IMR-90 (cell line): Measurements from ENCODE around the gene GFER. TPM values are rescaled to one million over a fixed set of nuclear protein-coding genes. Genes with fewer than 3 reads are reported as not detected.
A peak's percentile ranks its signal among the peaks of the same experiment; 100 is the strongest.

Experiments
- ATAC-seq: fragments of 200-7000 bp; cut with Tn5 transposase; 2 replicates; pipeline ENCODE4 v1.9.1; 2020; ENCODE audit warnings: low read depth, mild to moderate bottlenecking, moderate library complexity
- BruUV-seq: library from RNA; stranded (reverse); fragments of 400-500 nt; replicated peaks from 2 replicates; lab custom pipeline; 2021; lab: Mats Ljungman, UMichigan
- CTCF ChIA-PET: fragments of 300-600 bp; formaldehyde crosslinking; extraction: SDS; loops from one replicate; lab custom pipeline; 2021; ENCODE audit warnings: antibody characterized with exemption; lab: Yijun Ruan, JAX
- POLR2A ChIA-PET: fragments of 300-600 bp; sonication (Branson Sonifier 250); formaldehyde crosslinking; loops from one replicate; lab custom pipeline; 2022; ENCODE audit warnings: antibody characterized with exemption; ENCODE audit not compliant: unreplicated experiment; lab: Charles Lee
- DNase-seq: peaks from one replicate; pipeline ENCODE4 v3.0.0; 2013
- H2AFZ ChIP-seq: replicated peaks from 2 replicates; pipeline ENCODE3; 2013; ENCODE audit warnings: low read length, mild to moderate bottlenecking; ENCODE audit not compliant: poor library complexity
- H2AK5ac ChIP-seq: 2 replicates; pipeline ENCODE4 v1.6.1; 2013; ENCODE audit warnings: low read depth, low read length, inconsistent platforms
- H2AK9ac ChIP-seq: replicated peaks from 2 replicates; pipeline ENCODE3; 2013; ENCODE audit warnings: mild to moderate bottlenecking, low read depth, low read length, moderate library complexity; ENCODE audit not compliant: poor library complexity
- H2BK120ac ChIP-seq: 2 replicates; pipeline ENCODE4 v1.6.1; 2013; ENCODE audit warnings: low read depth, low read length, inconsistent platforms
- H2BK15ac ChIP-seq: 3 replicates; pipeline ENCODE4 v1.6.1; 2013; ENCODE audit warnings: low read depth, low read length, inconsistent platforms
- H2BK20ac ChIP-seq: 2 replicates; pipeline ENCODE4 v1.6.1; 2013; ENCODE audit warnings: low read depth, mild to moderate bottlenecking, inconsistent platforms, low read length, moderate library complexity
- H2BK5ac ChIP-seq: 2 replicates; pipeline ENCODE4 v1.6.1; 2013; ENCODE audit warnings: mild to moderate bottlenecking, low read depth, low read length, inconsistent platforms; ENCODE audit not compliant: poor library complexity, severe bottlenecking
- H3K14ac ChIP-seq: replicated peaks from 2 replicates; pipeline ENCODE4 v1.6.1; 2013; ENCODE audit warnings: low read depth, low read length, inconsistent platforms
- H3K18ac ChIP-seq: 2 replicates; pipeline ENCODE4 v1.6.1; 2013; ENCODE audit warnings: low read depth, low read length, control low read depth
- H3K23ac ChIP-seq: 2 replicates; pipeline ENCODE4 v1.6.1; 2013; ENCODE audit warnings: low read depth, low read length, inconsistent platforms
- H3K27ac ChIP-seq: 2 replicates; pipeline ENCODE4 v1.5.1; 2013; ENCODE audit warnings: mild to moderate bottlenecking, control low read depth, low read length; ENCODE audit not compliant: insufficient read depth
- H3K27me3 ChIP-seq: 2 replicates; pipeline ENCODE4 v1.6.1; 2013; ENCODE audit warnings: low read length; ENCODE audit not compliant: control insufficient read depth, insufficient read depth
- H3K36me3 ChIP-seq: 2 replicates; pipeline ENCODE4 v1.6.1; 2013; ENCODE audit warnings: low read length, mixed read lengths; ENCODE audit not compliant: control insufficient read depth, insufficient read depth
- H3K4ac ChIP-seq: 2 replicates; pipeline ENCODE4 v1.6.1; 2013; ENCODE audit warnings: low read depth, low read length, inconsistent platforms
- H3K4me1 ChIP-seq: 2 replicates; pipeline ENCODE4 v1.6.1; 2013; ENCODE audit warnings: low read length, mixed read lengths; ENCODE audit not compliant: control insufficient read depth, insufficient read depth
- H3K4me2 ChIP-seq: 2 replicates; pipeline ENCODE4 v1.6.1; 2013; ENCODE audit warnings: low read depth, mild to moderate bottlenecking, control low read depth, low read length, moderate library complexity
- H3K4me3 ChIP-seq: 2 replicates; pipeline ENCODE4 v1.5.1; 2013; ENCODE audit warnings: low read depth, mild to moderate bottlenecking, control low read depth, low read length, moderate library complexity; ENCODE audit not compliant: insufficient read depth
- H3K56ac ChIP-seq: 2 replicates; pipeline ENCODE4 v1.6.1; 2013; ENCODE audit warnings: low read length, inconsistent platforms; ENCODE audit not compliant: insufficient read depth; ENCODE audit errors: extremely low read depth
- H3K79me1 ChIP-seq, 2 experiments: 2 replicates each; pipeline ENCODE4 v1.6.1; 2013; ENCODE audit warnings: low read length in 2 of 2, inconsistent platforms in 1 of 2, low read depth in 1 of 2
- H3K9ac ChIP-seq: 2 replicates; pipeline ENCODE4 v1.6.1; 2013; ENCODE audit warnings: low read depth, low read length, control low read depth
- H3K9me1 ChIP-seq: 2 replicates; pipeline ENCODE4 v1.6.1; 2013; ENCODE audit warnings: low read length, inconsistent platforms; ENCODE audit not compliant: insufficient read depth
- H3K9me3 ChIP-seq: 2 replicates; pipeline ENCODE4 v1.6.1; 2013; ENCODE audit warnings: low read length; ENCODE audit not compliant: control insufficient read depth, insufficient read depth
- H4K20me1 ChIP-seq: 2 replicates; pipeline ENCODE4 v1.6.1; 2013; ENCODE audit warnings: low read length, inconsistent platforms; ENCODE audit not compliant: insufficient read depth
- H4K5ac ChIP-seq: 2 replicates; pipeline ENCODE4 v1.6.1; 2013; ENCODE audit warnings: mild to moderate bottlenecking, low read depth, low read length, control low read depth
- H4K8ac ChIP-seq, 2 experiments: 2 replicates each; pipeline ENCODE4 v1.6.1; 2013; ENCODE audit warnings: low read depth in 2 of 2, low read length in 2 of 2, control low read depth in 1 of 2, inconsistent platforms in 1 of 2
- H4K91ac ChIP-seq: 2 replicates; pipeline ENCODE4 v1.6.1; 2013; ENCODE audit warnings: low read depth, low read length, inconsistent platforms; ENCODE audit not compliant: insufficient read depth
- BHLHE40 ChIP-seq: fragments of 150-350 bp; IDR thresholded peaks from 2 replicates; pipeline ENCODE4 v1.6.1; 2016; ENCODE audit warnings: mild to moderate bottlenecking, low read depth, low read length
- ELK1 ChIP-seq: fragments of 150-350 bp; IDR thresholded peaks from 2 replicates; pipeline ENCODE4 v1.6.1; 2016; ENCODE audit warnings: low read depth, mild to moderate bottlenecking, low read length, moderate library complexity, borderline replicate concordance
- RCOR1 ChIP-seq: IDR thresholded peaks from 2 replicates; pipeline ENCODE4 v1.6.1; 2012; ENCODE audit warnings: mild to moderate bottlenecking, low read length, improper control_type of control experiment; ENCODE audit not compliant: insufficient replicate concordance
- RFX5 ChIP-seq: IDR thresholded peaks from 2 replicates; pipeline ENCODE4 v1.8.0; 2012; ENCODE audit warnings: low read depth, mild to moderate bottlenecking, low read length, moderate library complexity
- SMC3 ChIP-seq: fragments of 150-350 bp; IDR thresholded peaks from 2 replicates; pipeline ENCODE4 v1.6.1; 2016; ENCODE audit warnings: low read depth, mild to moderate bottlenecking, antibody characterized with exemption, low read length, moderate library complexity
- USF2 ChIP-seq: fragments of 150-350 bp; IDR thresholded peaks from 2 replicates; pipeline ENCODE4 v1.6.1; 2017; ENCODE audit warnings: mild to moderate bottlenecking, antibody characterized with exemption, low read length, low read depth
- WGBS, 2 experiments: methylation state at CpG; one replicate each; pipeline versions ENCODE4 v1.1.5 to v1.1.7; 2013; ENCODE audit warnings: missing lambda C conversion rate in 2 of 2; ENCODE audit not compliant: insufficient read length in 1 of 2; ENCODE audit errors: extremely low coverage in 2 of 2; 5-methylcytosine and 5-hydroxymethylcytosine counted together
- dilution Hi-C: fragments of 300-500 bp; cut with HindIII; formaldehyde crosslinking; loops from one replicate; pipeline ENCODE4 v1.14.3; 2018; ENCODE audit warnings: low sequenced_read_pairs; ENCODE audit not compliant: unreplicated experiment
- in situ Hi-C: fragments of 300-500 bp; cut with MboI; formaldehyde crosslinking; loops from 3 replicates; pipeline ENCODE4 v1.14.3; 2019; ENCODE audit warnings: low sequenced_read_pairs, inconsistent platforms, mixed read lengths
- intact Hi-C: fragments of 100-400 bp; cut with micrococcal nuclease; formaldehyde crosslinking; loops from 2 replicates; pipeline ENCODE4 v1.10.0; 2022
- polyA plus RNA-seq, 3 experiments: library from polyadenylated mRNA; depleted of rRNA; stranded (reverse); fragments of >200 nt; gene quantifications; 2 replicates each; pipeline ENCODE4 v1.2.3, GENCODE V29; 2012; ENCODE audit warnings: low replicate concordance in 1 of 3
- total RNA-seq: library from RNA; depleted of rRNA; stranded (reverse); fragments of >200 nt; gene quantifications from 2 replicates; pipeline ENCODE4 v1.2.3, GENCODE V29; 2012

The GFER gene
- total and polyA plus RNA-seq, 2 of the 4 experiments (the other 2 are of a cell fraction) = 6.8 to 19.8 TPM

GRCh38 chr16:1990101-1990350 lies 6.0 kb downstream of the GFER start:
- Histone ChIP-seq H3K27me3 (peaks cover 17% of the 10 kb centered on the region), H2AK5ac (no peak overlapping the region), H3K56ac (no peak overlapping the region), H2AFZ (peak overlapping the region; percentile 75), H4K5ac (no peak overlapping the region), H2BK20ac (no peak overlapping the region), H3K4ac (no peak overlapping the region), H3K14ac (no peak overlapping the region), H3K36me3 (peaks cover 13% of the 10 kb centered on the region), H3K23ac (no peak overlapping the region), H3K9me1 (peaks cover 19% of the 10 kb centered on the region), H3K79me1 (peaks cover 16 to 24% of the 10 kb centered on the region in 2 experiments), H2BK5ac (no peak overlapping the region), H4K91ac (no peak overlapping the region), H3K4me1 (peaks cover 18% of the 10 kb centered on the region), H3K9me3 (peaks cover 2% of the 10 kb centered on the region; the same call in 1 of the 2 replicates), H3K18ac (no peak overlapping the region), H2BK120ac (no peak overlapping the region), H3K9ac (no peak overlapping the region), H2BK15ac (no peak overlapping the region), H4K8ac (no peak overlapping the region), H3K4me3 (peak overlapping the region; percentile 52), H4K20me1 (no peaks in the 10 kb centered on the region), H2AK9ac (no peak overlapping the region), H3K4me2 (peak overlapping the region; percentile 32), H3K27ac (no peak overlapping the region)
- dilution Hi-C loops = no loop called here
- ATAC-seq = no peak
- CTCF ChIA-PET = no interaction called here
- intact Hi-C loops = no loop called here
- no peak for TF ChIP-seq SMC3
- TF ChIP-seq BHLHE40 = no peak
- no peak for TF ChIP-seq USF2
- no peak for TF ChIP-seq RCOR1
- no peak for TF ChIP-seq RFX5
- no peak for TF ChIP-seq ELK1
- in situ Hi-C loops = no loop called here
- POLR2A ChIA-PET = no interaction called here
- WGBS, 2 experiments = 0% methylated on average over 7 of the region's 25 CpGs; no CpG with 5 or more reads in 1 of the 2 experiments
- DNase-seq = no peak
- BruUV-seq = no TSS peak
